ENCODE results near the gene AKAP5. TPM values are rescaled to one million over a fixed set of nuclear protein-coding genes. Genes with fewer than 3 reads are reported as not detected.

AKAP5 gene
- total and polyA plus RNA-seq, 9 of the 15 experiments (the other 6 are each of a cell fraction or from before 2014, with no cell fraction given) = 0.06 to 0.94 (median 0.34) TPM

GRCh38 chr14:64509036-64509435 lies 43.7 kb downstream of the AKAP5 start:
- intact Hi-C loops (cut with micrococcal nuclease) (loop anchor here (5.0 kb wide), 1 partner anchor 42 kb away; the partner anchor contains the start of gene AKAP5), in situ Hi-C loops (cut with MboI) (no loop called here)
- no peaks in the 10 kb centered on the region for H3K27me3 ChIP-seq (ENCODE audit: control insufficient read depth in 2 of 2, insufficient read depth in 2 of 2, low read length in 2 of 2)
- no TSS peak for BruUV-seq (replicated peaks)
- FAIRE-seq (peak; percentile 62), DNase-seq (ENCODE audit: extremely low read depth in 1 of 4, low spot score in 3 of 4) (peak in 1 of 4 experiments; percentile 64), ATAC-seq (peak; percentile 15)
- H3K4me3 ChIP-seq = no peak overlapping the region
- peak overlapping the region; percentile 66 for H3K4me2 ChIP-seq (ENCODE audit: insufficient read depth, low read length)
- peaks cover 56% of the 10 kb centered on the region for H3K79me2 ChIP-seq (ENCODE audit: control insufficient read depth, insufficient read depth, low read length)
- peak overlapping the region; percentile 19; the same call in 1 of the 3 replicates for H3K27ac ChIP-seq (ENCODE audit: extremely low read depth, low read depth, low read length)
- no peaks in the 10 kb centered on the region for H4K20me1 ChIP-seq (replicated peaks; ENCODE audit: control insufficient read depth, insufficient read depth, low read length)
- no peaks in the 10 kb centered on the region for H3K9me1 ChIP-seq (ENCODE audit: control insufficient read depth, insufficient read depth, low read length)
- peak overlapping the region; percentile 35 to 65; a peak in 2 of 4 replicates for H3K9ac ChIP-seq (ENCODE audit: insufficient read depth in 1 of 2, low read depth in 2 of 2, low read length in 2 of 2)
- ChIA-PET POLR2A (no interaction called here), CTCF (ENCODE audit: low intra/inter-chr PET ratio) (interaction anchor here (1.1 kb wide), 1 partner anchor 166 kb away, joined by 3 read pairs; no protein-coding TSS in a partner anchor)
- H3K4me1 ChIP-seq (replicated peaks in 1 of 2; ENCODE audit: control insufficient read depth in 2 of 2, insufficient read depth in 2 of 2, low read length in 2 of 2) = peaks cover 10 to 33% of the 10 kb centered on the region in 2 experiments; a peak in 4 of 5 replicates
- H3K9me3 ChIP-seq (replicated peaks; ENCODE audit: control insufficient read depth, insufficient read depth, low read depth, low read length) = no peaks in the 10 kb centered on the region
- TF ChIP-seq RHOXF2B (CRISPR knock-in tag; conservative IDR thresholded peaks at IDR 0.05) (no peak), MGA (IDR thresholded peaks at IDR 0.05) (peak; percentile 44; the same call in 1 of the 2 replicates)
- no peaks in the 10 kb centered on the region for H3K36me3 ChIP-seq (ENCODE audit: control insufficient read depth, insufficient read depth, low read length)
- 15% methylated on average over 8 of the region's 8 CpGs for WGBS (ENCODE audit: insufficient coverage, low coverage, missing lambda C conversion rate)
- H2AFZ ChIP-seq (ENCODE audit: low read depth, low read length) = peak overlapping the region; percentile 54; the same call in 1 of the 2 replicates

Data from K562 (cell line).